SK-N-SH (cell line): Measurements from ENCODE around the gene ABAT. TPM values are rescaled to one million over a fixed set of nuclear protein-coding genes. Genes with fewer than 3 reads are reported as not detected.

Source experiments
- CTCF ChIA-PET: fragments of 300-600, 350-600 bp; formaldehyde crosslinking; extraction: SDS; loops from one replicate; lab custom pipeline; 2021; lab: Yijun Ruan, JAX
- POLR2A ChIA-PET: fragments of 350-600 bp; sonication (Branson Sonifier 250); formaldehyde crosslinking; extraction: SDS; loops from one replicate; lab custom pipeline; 2020; ENCODE audit warnings: antibody characterized with exemption, inconsistent platforms; lab: Yijun Ruan, JAX
- DNase-seq: peaks from one replicate; pipeline ENCODE4 v3.0.0; 2012
- H2AFZ ChIP-seq: fragments of 200-600 bp; sonication (generic); 2 replicates; pipeline ENCODE4 v1.8.1; 2016; ENCODE audit warnings: antibody characterized with exemption, mild to moderate bottlenecking, low read depth
- H3F3A ChIP-seq: fragments of 200-600 bp; sonication (generic); replicated peaks from 2 replicates; pipeline ENCODE3; 2016; ENCODE audit warnings: antibody characterized with exemption, mild to moderate bottlenecking; ENCODE audit not compliant: insufficient read depth
- H3K27ac ChIP-seq, 2 experiments: fragments of 200-500 bp in 1 of 2; fragments of 200-600 bp in 1 of 2; sonication (Bioruptor generic) in 1 of 2; sonication (generic), shearing (Covaris generic) in 1 of 2; 2 replicates each; pipeline versions ENCODE4 v1.5.1 to v1.6.1; 2014 to 2016; ENCODE audit warnings: low read depth in 2 of 2, inconsistent platforms in 1 of 2, low read length in 1 of 2, mild to moderate bottlenecking in 1 of 2, mixed read lengths in 1 of 2
- H3K27me3 ChIP-seq: fragments of 200-600 bp; sonication (generic), shearing (Covaris generic); 2 replicates; pipeline ENCODE4 v1.6.1; 2016; ENCODE audit warnings: mixed run types; ENCODE audit not compliant: insufficient read depth
- H3K36me3 ChIP-seq, 2 experiments: fragments of 200-500 bp in 1 of 2; fragments of 200-600 bp in 1 of 2; sonication (Bioruptor generic) in 1 of 2; sonication (generic) in 1 of 2; replicated peaks in 1 of 2; 2 replicates each; pipeline versions ENCODE3 to v1.5.1; 2014 to 2016; ENCODE audit warnings: low read length in 1 of 2, mild to moderate bottlenecking in 1 of 2; ENCODE audit not compliant: insufficient read depth in 2 of 2, control insufficient read depth in 1 of 2
- H3K4me1 ChIP-seq, 2 experiments: fragments of 200-500 bp in 1 of 2; fragments of 200-600 bp in 1 of 2; sonication (Bioruptor generic) in 1 of 2; sonication (generic), shearing (Covaris generic) in 1 of 2; 2 replicates each; pipeline versions ENCODE4 v1.5.1 to v1.6.1; 2014 to 2016; ENCODE audit warnings: low read depth in 1 of 2, low read length in 1 of 2, mixed run types in 1 of 2; ENCODE audit not compliant: insufficient read depth in 2 of 2, control insufficient read depth in 1 of 2
- H3K4me2 ChIP-seq: fragments of 200-600 bp; sonication (generic), shearing (Covaris generic); 2 replicates; pipeline ENCODE4 v1.6.1; 2017; ENCODE audit warnings: mixed run types
- H3K4me3 ChIP-seq, 2 experiments: fragments of 200-500 bp in 1 of 2; fragments of 200-600 bp in 1 of 2; sonication (Bioruptor generic) in 1 of 2; sonication (generic), shearing (Covaris generic) in 1 of 2; 2 replicates each; pipeline versions ENCODE4 v1.5.1 to v1.8.1; 2014 to 2016; ENCODE audit warnings: low read depth in 2 of 2, inconsistent platforms in 1 of 2, low read length in 1 of 2, mild to moderate bottlenecking in 1 of 2, mixed read lengths in 1 of 2, moderate library complexity in 1 of 2
- H3K79me2 ChIP-seq: fragments of 200-600 bp; sonication (generic); 2 replicates; pipeline ENCODE4 v1.8.1; 2017; ENCODE audit warnings: mild to moderate bottlenecking; ENCODE audit not compliant: insufficient read depth
- H3K9ac ChIP-seq: fragments of 200-600 bp; sonication (generic); 2 replicates; pipeline ENCODE4 v1.6.1; 2017; ENCODE audit warnings: mixed run types
- H3K9me2 ChIP-seq: fragments of 200-600 bp; sonication (generic); 2 replicates; pipeline ENCODE4 v1.6.1; 2017; ENCODE audit warnings: mixed run types
- H3K9me3 ChIP-seq: fragments of 200-600 bp; sonication (generic); 2 replicates; pipeline ENCODE4 v1.6.1; 2017; ENCODE audit warnings: mixed run types, mild to moderate bottlenecking, moderate library complexity
- H4K20me1 ChIP-seq: fragments of 200-600 bp; sonication (generic); 2 replicates; pipeline ENCODE4 v1.6.1; 2017; ENCODE audit warnings: mild to moderate bottlenecking, mixed run types; ENCODE audit not compliant: insufficient read depth
- EP300 ChIP-seq, 2 experiments: IDR thresholded peaks; 2 replicates each; pipeline versions ENCODE4 v1.4.0 to v1.6.1; 2012; ENCODE audit warnings: borderline replicate concordance in 1 of 2, low read depth in 1 of 2, low read length in 1 of 2
- EZH2phosphoT487 ChIP-seq: fragments of 200-600 bp; sonication (generic); IDR thresholded peaks from 2 replicates; pipeline ENCODE4 v1.6.1; 2017; ENCODE audit warnings: low read depth, mixed run types, mild to moderate bottlenecking, antibody characterized with exemption, moderate library complexity, borderline replicate concordance
- FOSL2 ChIP-seq: IDR thresholded peaks from 2 replicates; pipeline ENCODE4 v1.4.0; 2012; ENCODE audit warnings: low read depth, mild to moderate bottlenecking, moderate library complexity, borderline replicate concordance
- FOXJ3 ChIP-seq: sonication (generic); formaldehyde crosslinking; IDR thresholded peaks from 2 replicates; pipeline ENCODE4 v1.5.1; 2020; ENCODE audit warnings: mild to moderate bottlenecking, missing genetic modification reagents
- GATA2 ChIP-seq: sonication (generic); formaldehyde crosslinking; IDR thresholded peaks from 2 replicates; pipeline ENCODE4 v1.5.0; 2020; ENCODE audit warnings: mild to moderate bottlenecking, missing genetic modification reagents
- JUND ChIP-seq: IDR thresholded peaks from 2 replicates; pipeline ENCODE4 v1.4.0; 2012
- MEF2A ChIP-seq: IDR thresholded peaks from 2 replicates; pipeline ENCODE4 v1.4.0; 2012; ENCODE audit warnings: low read depth, borderline replicate concordance
- POLR2AphosphoS5 ChIP-seq: IDR thresholded peaks from 2 replicates; pipeline ENCODE4 v1.6.1; 2012; ENCODE audit warnings: low read depth, low read length
- SIN3A ChIP-seq: IDR thresholded peaks from 2 replicates; pipeline ENCODE4 v1.6.1; 2012; ENCODE audit warnings: low read depth, mild to moderate bottlenecking, low read length, moderate library complexity, borderline replicate concordance
- TEAD4 ChIP-seq: IDR thresholded peaks from 2 replicates; pipeline ENCODE4 v1.4.0; 2012; ENCODE audit warnings: mild to moderate bottlenecking, borderline replicate concordance; ENCODE audit not compliant: insufficient read depth
- WGBS: methylation state at CpG from one replicate; pipeline ENCODE4 v1.1.6; 2017; ENCODE audit warnings: low lambda C conversion rate; 5-methylcytosine and 5-hydroxymethylcytosine counted together
- polyA plus RNA-seq, 3 experiments: library from polyadenylated mRNA; depleted of rRNA; stranded (reverse); fragments of >200 nt; gene quantifications; 2 replicates each; pipeline ENCODE4 v1.2.3, GENCODE V29; 2012
- TF ChIP-seq, protein P1 (sequence below): IDR thresholded peaks from 2 replicates; pipeline ENCODE4 v1.6.1; 2012; ENCODE audit warnings: mild to moderate bottlenecking, low read depth, low read length, moderate library complexity
- TF ChIP-seq, protein P2 (sequence below): IDR thresholded peaks from 2 replicates; pipeline ENCODE4 v1.4.0; 2012; ENCODE audit warnings: low read depth, borderline replicate concordance

ABAT gene
- polyA plus RNA-seq, 1 of the 3 experiments (the other 2 are of a cell fraction) = 4.7 TPM

DNA sequence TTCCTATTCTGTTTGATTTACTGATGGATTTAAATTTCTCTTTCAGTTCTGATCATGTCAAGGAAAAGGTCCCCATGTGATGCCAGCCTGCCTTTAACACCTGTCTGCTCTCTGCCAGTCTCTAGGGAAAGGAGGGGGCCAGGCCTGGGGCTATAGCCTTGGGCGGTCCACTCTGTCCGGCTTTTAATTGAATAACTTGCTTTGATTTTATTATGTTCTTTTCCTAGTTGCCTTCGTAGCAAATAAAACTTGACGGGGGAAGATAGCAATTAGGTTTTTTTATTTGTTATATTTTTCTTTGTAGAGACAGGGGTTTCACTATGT is 47.6 kb downstream of the ABAT start:
- H3K36me3 ChIP-seq = no peaks in the 10 kb centered on the region
- no peaks in the 10 kb centered on the region for H4K20me1 ChIP-seq
- no peaks in the 10 kb centered on the region for H3K79me2 ChIP-seq
- no peaks in the 10 kb centered on the region for H3K9me3 ChIP-seq
- H2AFZ ChIP-seq = no peak overlapping the region
- H3K9ac ChIP-seq = no peak overlapping the region
- H3K27ac ChIP-seq = peak overlapping the region in 1 of 2 experiments; percentile 65; a peak in 2 of 4 replicates
- CTCF ChIA-PET = interaction anchor here (0.9 to 1.6 kb wide), 4 partner anchors 9 to 154 kb away, joined by 3 to 6 read pairs (median 4); no protein-coding TSS in a partner anchor
- no peaks in the 10 kb centered on the region for H3K27me3 ChIP-seq
- peak; percentile 60 for DNase-seq
- H3K9me2 ChIP-seq = no peaks in the 10 kb centered on the region
- H3K4me3 ChIP-seq = no peak overlapping the region
- POLR2A ChIA-PET = no interaction called here
- 49% methylated on average over 4 of the region's 4 CpGs for WGBS
- no peak overlapping the region for H3K4me2 ChIP-seq
- no peak for TF ChIP-seq SIN3A
- no peak for TF ChIP-seq MEF2A
- peak in 1 of 2 experiments; percentile 25; a peak in 1 of 4 replicates for TF ChIP-seq EP300 (IDR thresholded peaks at IDR 0.05; ENCODE audit: borderline replicate concordance in 1 of 2, low read depth in 1 of 2, low read length in 1 of 2)
- TF ChIP-seq, protein P1, sequence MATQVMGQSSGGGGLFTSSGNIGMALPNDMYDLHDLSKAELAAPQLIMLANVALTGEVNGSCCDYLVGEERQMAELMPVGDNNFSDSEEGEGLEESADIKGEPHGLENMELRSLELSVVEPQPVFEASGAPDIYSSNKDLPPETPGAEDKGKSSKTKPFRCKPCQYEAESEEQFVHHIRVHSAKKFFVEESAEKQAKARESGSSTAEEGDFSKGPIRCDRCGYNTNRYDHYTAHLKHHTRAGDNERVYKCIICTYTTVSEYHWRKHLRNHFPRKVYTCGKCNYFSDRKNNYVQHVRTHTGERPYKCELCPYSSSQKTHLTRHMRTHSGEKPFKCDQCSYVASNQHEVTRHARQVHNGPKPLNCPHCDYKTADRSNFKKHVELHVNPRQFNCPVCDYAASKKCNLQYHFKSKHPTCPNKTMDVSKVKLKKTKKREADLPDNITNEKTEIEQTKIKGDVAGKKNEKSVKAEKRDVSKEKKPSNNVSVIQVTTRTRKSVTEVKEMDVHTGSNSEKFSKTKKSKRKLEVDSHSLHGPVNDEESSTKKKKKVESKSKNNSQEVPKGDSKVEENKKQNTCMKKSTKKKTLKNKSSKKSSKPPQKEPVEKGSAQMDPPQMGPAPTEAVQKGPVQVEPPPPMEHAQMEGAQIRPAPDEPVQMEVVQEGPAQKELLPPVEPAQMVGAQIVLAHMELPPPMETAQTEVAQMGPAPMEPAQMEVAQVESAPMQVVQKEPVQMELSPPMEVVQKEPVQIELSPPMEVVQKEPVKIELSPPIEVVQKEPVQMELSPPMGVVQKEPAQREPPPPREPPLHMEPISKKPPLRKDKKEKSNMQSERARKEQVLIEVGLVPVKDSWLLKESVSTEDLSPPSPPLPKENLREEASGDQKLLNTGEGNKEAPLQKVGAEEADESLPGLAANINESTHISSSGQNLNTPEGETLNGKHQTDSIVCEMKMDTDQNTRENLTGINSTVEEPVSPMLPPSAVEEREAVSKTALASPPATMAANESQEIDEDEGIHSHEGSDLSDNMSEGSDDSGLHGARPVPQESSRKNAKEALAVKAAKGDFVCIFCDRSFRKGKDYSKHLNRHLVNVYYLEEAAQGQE = no peak
- peak; percentile 28; the same call in 1 of the 2 replicates for TF ChIP-seq GATA2 (CRISPR knock-in tag)
- peaks cover 0 to 26% of the 10 kb centered on the region in 2 experiments; a peak in 2 of 4 replicates for H3K4me1 ChIP-seq
- no peaks in the 10 kb centered on the region for H3F3A ChIP-seq

DNA sequence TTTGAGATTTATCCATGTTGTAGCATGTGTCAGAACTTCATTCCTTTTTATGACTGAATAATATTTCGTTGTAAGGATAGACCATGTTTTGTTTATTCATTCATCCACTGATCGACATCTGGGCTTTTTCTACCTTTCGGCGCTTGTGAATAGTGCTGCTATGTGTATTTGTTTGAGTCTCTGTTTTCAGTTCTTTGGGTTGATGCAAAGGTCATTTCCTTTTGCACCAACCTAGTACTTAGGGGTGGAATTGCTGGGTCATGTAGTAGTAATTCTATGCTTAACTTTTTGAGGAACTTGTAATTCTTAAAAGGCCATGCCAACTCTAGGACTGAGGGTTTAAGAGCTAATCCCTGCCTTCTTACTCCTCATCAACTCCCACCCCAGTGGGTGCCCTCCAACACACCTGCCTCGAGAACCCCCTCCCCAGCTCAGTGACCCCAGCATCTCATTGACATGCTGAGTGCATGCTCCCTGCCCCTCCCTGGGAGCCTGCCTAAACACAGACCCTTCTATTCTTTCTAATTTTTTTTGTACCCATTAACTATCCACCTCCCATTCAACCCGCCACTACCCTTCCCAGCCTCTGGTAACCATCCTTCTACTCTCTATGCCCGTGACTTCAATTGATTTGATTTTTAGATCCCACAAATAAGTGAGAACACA is 51.2 kb downstream of the ABAT start:
- no peaks in the 10 kb centered on the region for H3K36me3 ChIP-seq
- peaks cover 0 to 21% of the 10 kb centered on the region in 2 experiments; a peak in 2 of 4 replicates for H3K4me1 ChIP-seq
- ChIA-PET POLR2A (no interaction called here), CTCF (no interaction called here)
- no peak overlapping the region for H3K27ac ChIP-seq
- H4K20me1 ChIP-seq = no peaks in the 10 kb centered on the region
- TF ChIP-seq FOSL2 = no peak
- no peak for TF ChIP-seq GATA2 (CRISPR knock-in tag)
- no peak for TF ChIP-seq FOXJ3 (CRISPR knock-in tag)
- no peak for TF ChIP-seq EZH2phosphoT487
- no peak for TF ChIP-seq POLR2AphosphoS5
- no peak for TF ChIP-seq TEAD4
- TF ChIP-seq JUND = no peak
- TF ChIP-seq, protein P2, sequence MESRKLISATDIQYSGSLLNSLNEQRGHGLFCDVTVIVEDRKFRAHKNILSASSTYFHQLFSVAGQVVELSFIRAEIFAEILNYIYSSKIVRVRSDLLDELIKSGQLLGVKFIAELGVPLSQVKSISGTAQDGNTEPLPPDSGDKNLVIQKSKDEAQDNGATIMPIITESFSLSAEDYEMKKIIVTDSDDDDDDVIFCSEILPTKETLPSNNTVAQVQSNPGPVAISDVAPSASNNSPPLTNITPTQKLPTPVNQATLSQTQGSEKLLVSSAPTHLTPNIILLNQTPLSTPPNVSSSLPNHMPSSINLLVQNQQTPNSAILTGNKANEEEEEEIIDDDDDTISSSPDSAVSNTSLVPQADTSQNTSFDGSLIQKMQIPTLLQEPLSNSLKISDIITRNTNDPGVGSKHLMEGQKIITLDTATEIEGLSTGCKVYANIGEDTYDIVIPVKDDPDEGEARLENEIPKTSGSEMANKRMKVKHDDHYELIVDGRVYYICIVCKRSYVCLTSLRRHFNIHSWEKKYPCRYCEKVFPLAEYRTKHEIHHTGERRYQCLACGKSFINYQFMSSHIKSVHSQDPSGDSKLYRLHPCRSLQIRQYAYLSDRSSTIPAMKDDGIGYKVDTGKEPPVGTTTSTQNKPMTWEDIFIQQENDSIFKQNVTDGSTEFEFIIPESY = no peak
- no peak overlapping the region for H3K4me3 ChIP-seq
- H3K9me3 ChIP-seq = no peaks in the 10 kb centered on the region
- no peak overlapping the region for H3K9ac ChIP-seq
- H3K4me2 ChIP-seq = no peak overlapping the region
- WGBS = 55% methylated on average over 7 of the region's 7 CpGs
- H3K27me3 ChIP-seq = no peaks in the 10 kb centered on the region
- no peak overlapping the region for H2AFZ ChIP-seq
- H3F3A ChIP-seq = no peaks in the 10 kb centered on the region
- no peak for DNase-seq
- no peaks in the 10 kb centered on the region for H3K9me2 ChIP-seq
- H3K79me2 ChIP-seq = no peaks in the 10 kb centered on the region
